A673 (cell line): Measurements from ENCODE around the gene DLGAP1. TPM values are rescaled to one million over a fixed set of nuclear protein-coding genes. Genes with fewer than 3 reads are reported as not detected.
A peak's percentile ranks its signal among the peaks of the same experiment; 100 is the strongest.

Experiments
- BruUV-seq: library from RNA; stranded (reverse); fragments of 400-500 nt; replicated peaks from 2 replicates; lab custom pipeline; 2021; lab: Mats Ljungman, UMichigan
- CTCF ChIA-PET: fragments of 300-600 bp; sonication (Branson Sonifier 250); formaldehyde crosslinking; loops from one replicate; lab custom pipeline; 2022; ENCODE audit warnings: antibody characterized with exemption; lab: Charles Lee
- POLR2A ChIA-PET: fragments of 300-600 bp; sonication (Branson Sonifier 250); formaldehyde crosslinking; loops from one replicate; lab custom pipeline; 2022; ENCODE audit warnings: antibody characterized with exemption; ENCODE audit not compliant: low non-redundant PET; lab: Charles Lee
- DNase-seq: peaks from one replicate; pipeline ENCODE4 v3.0.0-alpha.2; 2015; ENCODE audit warnings: low spot score
- H3K27ac ChIP-seq: fragments of 200-600 bp; sonication (generic); 2 replicates; pipeline ENCODE4 v1.5.1; 2016; ENCODE audit warnings: mixed run types, low read depth, mild to moderate bottlenecking, mixed read lengths, antibody characterized with exemption, low read length; ENCODE audit not compliant: poor library complexity, severe bottlenecking
- H3K27me3 ChIP-seq: fragments of 200-600 bp; sonication (generic); replicated peaks from 2 replicates; pipeline ENCODE4 v1.6.1; 2017; ENCODE audit warnings: mixed run types, low read depth, mild to moderate bottlenecking, mixed read lengths, antibody characterized with exemption, low read length; ENCODE audit not compliant: insufficient read depth, poor library complexity
- H3K36me3 ChIP-seq: fragments of 200-600 bp; sonication (generic); 2 replicates; pipeline ENCODE4 v1.6.1; 2016; ENCODE audit warnings: mixed run types, mild to moderate bottlenecking, mixed read lengths, antibody characterized with exemption, low read length; ENCODE audit not compliant: insufficient read depth, poor library complexity, severe bottlenecking
- H3K4me1 ChIP-seq: fragments of 200-600 bp; sonication (generic); 2 replicates; pipeline ENCODE4 v1.6.1; 2017; ENCODE audit warnings: mixed run types, mild to moderate bottlenecking, mixed read lengths, antibody characterized with exemption, low read length; ENCODE audit not compliant: insufficient read depth, poor library complexity, severe bottlenecking
- H3K4me3 ChIP-seq: fragments of 200-600 bp; sonication (generic); 2 replicates; pipeline ENCODE4 v1.5.1; 2016; ENCODE audit warnings: low read depth, mixed run types, mild to moderate bottlenecking, mixed read lengths, low read length; ENCODE audit not compliant: poor library complexity, severe bottlenecking
- H3K9me3 ChIP-seq: fragments of 200-600 bp; sonication (generic); 2 replicates; pipeline ENCODE4 v1.6.1; 2016; ENCODE audit warnings: mixed run types, low read depth, mild to moderate bottlenecking, mixed read lengths, antibody characterized with exemption, low read length; ENCODE audit not compliant: poor library complexity, severe bottlenecking
- EZH2 ChIP-seq: fragments of 200-600 bp; sonication (generic); IDR thresholded peaks from 2 replicates; pipeline ENCODE4 v1.6.1; 2017; ENCODE audit warnings: borderline replicate concordance, low read depth, mild to moderate bottlenecking, mixed read lengths, antibody characterized with exemption, low read length; ENCODE audit not compliant: poor library complexity, severe bottlenecking
- intact Hi-C: fragments of 100-400 bp; cut with micrococcal nuclease; formaldehyde crosslinking; loops from one replicate; pipeline ENCODE4 v1.10.0; 2022; ENCODE audit not compliant: unreplicated experiment
- total RNA-seq: library from RNA; stranded (reverse); gene quantifications from 2 replicates; pipeline ENCODE4 v1.2.3, GENCODE V29; 2021
- TF ChIP-seq, protein P1 (sequence below): fragments of 300-800, 200-600 bp; sonication (generic); conservative IDR thresholded peaks from 2 replicates; pipeline ENCODE4 v1.5.1; 2017; ENCODE audit warnings: low read depth, mild to moderate bottlenecking, antibody characterized with exemption, low read length, moderate library complexity, mixed read lengths

The DLGAP1 gene
- total RNA-seq, 1 experiment from 2014 or later = 135 TPM

DNA sequence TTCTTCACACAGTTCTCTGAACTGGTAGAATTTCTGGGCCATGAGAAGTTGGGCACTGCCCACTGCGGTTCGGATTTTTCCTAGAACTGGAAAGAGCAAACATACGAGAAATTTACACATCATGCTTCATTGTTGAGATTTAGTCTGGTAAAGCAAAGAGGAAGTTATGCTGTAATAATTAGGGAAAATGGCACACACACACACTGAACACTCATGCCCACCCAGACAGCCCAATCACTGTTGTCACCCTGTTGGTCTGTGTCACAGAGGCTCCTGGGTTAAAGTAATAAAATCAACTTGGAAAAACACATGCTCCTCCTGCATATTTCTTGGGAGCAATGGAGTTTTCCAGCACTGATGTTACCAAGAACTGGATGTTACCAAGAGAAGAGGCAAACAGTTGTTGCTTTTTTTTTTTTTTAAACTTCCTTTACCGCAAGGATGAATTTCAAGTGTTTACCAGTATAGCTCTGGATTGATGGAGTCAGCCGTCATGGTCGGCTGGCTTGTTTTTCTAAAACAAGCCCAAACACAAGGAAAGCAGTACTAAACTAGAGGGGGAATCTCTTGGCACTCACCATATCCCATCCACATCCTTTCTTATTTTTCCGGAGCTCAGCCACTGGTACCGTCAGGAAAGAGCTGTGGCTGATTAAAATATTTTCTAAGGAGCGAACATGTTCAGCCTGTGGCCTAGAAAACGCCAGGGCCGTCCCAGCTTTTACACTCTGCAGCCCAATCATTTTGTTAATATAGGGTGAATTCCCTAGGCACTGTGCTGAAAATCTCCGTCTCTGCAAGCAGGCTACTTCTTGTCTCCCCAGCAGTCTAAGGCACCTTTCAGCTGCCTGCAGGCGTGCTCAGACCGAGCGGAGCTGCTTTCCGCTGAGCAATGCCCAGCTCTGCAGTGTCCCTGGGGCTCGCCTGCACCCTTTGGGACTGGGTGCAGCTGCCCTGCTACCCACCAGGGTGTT, 946.2 kb downstream of the DLGAP1 start:
- DNase-seq = no peak
- BruUV-seq = no TSS peak
- H3K36me3 ChIP-seq = peaks cover 7% of the 10 kb centered on the region
- TF ChIP-seq, protein P1, sequence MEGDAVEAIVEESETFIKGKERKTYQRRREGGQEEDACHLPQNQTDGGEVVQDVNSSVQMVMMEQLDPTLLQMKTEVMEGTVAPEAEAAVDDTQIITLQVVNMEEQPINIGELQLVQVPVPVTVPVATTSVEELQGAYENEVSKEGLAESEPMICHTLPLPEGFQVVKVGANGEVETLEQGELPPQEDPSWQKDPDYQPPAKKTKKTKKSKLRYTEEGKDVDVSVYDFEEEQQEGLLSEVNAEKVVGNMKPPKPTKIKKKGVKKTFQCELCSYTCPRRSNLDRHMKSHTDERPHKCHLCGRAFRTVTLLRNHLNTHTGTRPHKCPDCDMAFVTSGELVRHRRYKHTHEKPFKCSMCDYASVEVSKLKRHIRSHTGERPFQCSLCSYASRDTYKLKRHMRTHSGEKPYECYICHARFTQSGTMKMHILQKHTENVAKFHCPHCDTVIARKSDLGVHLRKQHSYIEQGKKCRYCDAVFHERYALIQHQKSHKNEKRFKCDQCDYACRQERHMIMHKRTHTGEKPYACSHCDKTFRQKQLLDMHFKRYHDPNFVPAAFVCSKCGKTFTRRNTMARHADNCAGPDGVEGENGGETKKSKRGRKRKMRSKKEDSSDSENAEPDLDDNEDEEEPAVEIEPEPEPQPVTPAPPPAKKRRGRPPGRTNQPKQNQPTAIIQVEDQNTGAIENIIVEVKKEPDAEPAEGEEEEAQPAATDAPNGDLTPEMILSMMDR = no peak
- TF ChIP-seq EZH2 = no peak
- H3K27ac ChIP-seq = peak overlapping the region; percentile 43
- intact Hi-C loops = no loop called here
- CTCF ChIA-PET = no interaction called here
- no peak overlapping the region for H3K4me3 ChIP-seq
- POLR2A ChIA-PET = no interaction called here
- H3K9me3 ChIP-seq = no peaks in the 10 kb centered on the region
- H3K4me1 ChIP-seq = peaks cover 32% of the 10 kb centered on the region
- H3K27me3 ChIP-seq = no peaks in the 10 kb centered on the region

DNA sequence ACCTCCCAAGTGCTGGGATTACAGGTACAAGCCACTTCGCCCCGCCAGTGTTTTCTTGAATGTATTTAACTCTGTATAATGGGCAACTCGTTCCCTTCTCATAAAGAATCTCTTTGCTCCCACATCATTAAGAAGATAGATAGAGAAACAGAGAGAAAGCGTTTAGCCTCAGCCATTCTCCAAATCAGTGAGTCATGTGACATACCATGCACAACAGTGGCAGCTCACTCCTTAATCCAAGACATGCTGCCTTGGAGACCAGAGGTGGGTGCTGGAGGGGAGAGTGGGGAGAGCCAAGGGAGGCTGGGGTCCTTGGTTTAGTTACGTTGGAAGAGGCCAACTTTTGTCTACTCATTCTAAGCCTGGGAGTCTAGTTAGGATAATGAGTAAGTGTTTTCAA, 950.5 kb downstream of the DLGAP1 start:
- Histone ChIP-seq H3K27me3 (no peaks in the 10 kb centered on the region), H3K36me3 (peaks cover 29% of the 10 kb centered on the region), H3K27ac (no peak overlapping the region), H3K4me1 (no peaks in the 10 kb centered on the region), H3K4me3 (no peak overlapping the region), H3K9me3 (no peaks in the 10 kb centered on the region)
- no peak for DNase-seq
- ChIA-PET CTCF (no interaction called here), POLR2A (no interaction called here)
- intact Hi-C loops = no loop called here
- BruUV-seq = no TSS peak
- TF ChIP-seq, protein P1 = no peak
- TF ChIP-seq EZH2 = no peak

DNA sequence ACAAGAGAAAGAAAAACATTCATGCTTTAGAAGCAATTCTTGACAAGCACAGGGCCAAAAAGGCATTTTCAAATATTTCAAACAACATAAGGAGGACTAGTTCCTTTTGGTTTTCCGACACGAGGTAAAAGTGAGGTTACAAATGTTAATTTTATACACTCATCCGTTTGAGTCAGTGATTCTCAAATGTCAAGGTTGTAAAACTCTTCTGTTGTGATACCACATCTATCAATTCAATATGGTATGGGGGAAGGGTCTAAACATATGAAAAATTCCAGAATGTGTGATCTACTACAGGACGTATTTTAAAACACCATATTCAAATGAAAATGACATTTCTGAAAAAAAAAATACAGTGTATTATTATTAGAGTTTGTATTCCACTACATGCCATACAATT, 952.5 kb downstream of the DLGAP1 start:
- TF ChIP-seq, protein P1 = no peak
- no peak for TF ChIP-seq EZH2
- Histone ChIP-seq H3K9me3 (no peaks in the 10 kb centered on the region), H3K27me3 (no peaks in the 10 kb centered on the region), H3K4me3 (no peak overlapping the region), H3K4me1 (no peaks in the 10 kb centered on the region), H3K36me3 (peaks cover 48% of the 10 kb centered on the region), H3K27ac (no peak overlapping the region)
- ChIA-PET CTCF (no interaction called here), POLR2A (no interaction called here)
- no peak for DNase-seq
- intact Hi-C loops = no loop called here
- BruUV-seq = no TSS peak
